Activated CD8-positive, alpha-beta memory T cell treated with anti-CD3 and anti-CD28 coated beads, Interleukin-2, amount 50 U/mL, for 1 hour (primary cell): ENCODE results near the gene LRPAP1.

Experiments
- DNase-seq: peaks from one replicate; pipeline ENCODE4 v3.0.0-alpha.2; 2020; ENCODE audit errors: extremely low read depth

The LRPAP1 gene

DNA sequence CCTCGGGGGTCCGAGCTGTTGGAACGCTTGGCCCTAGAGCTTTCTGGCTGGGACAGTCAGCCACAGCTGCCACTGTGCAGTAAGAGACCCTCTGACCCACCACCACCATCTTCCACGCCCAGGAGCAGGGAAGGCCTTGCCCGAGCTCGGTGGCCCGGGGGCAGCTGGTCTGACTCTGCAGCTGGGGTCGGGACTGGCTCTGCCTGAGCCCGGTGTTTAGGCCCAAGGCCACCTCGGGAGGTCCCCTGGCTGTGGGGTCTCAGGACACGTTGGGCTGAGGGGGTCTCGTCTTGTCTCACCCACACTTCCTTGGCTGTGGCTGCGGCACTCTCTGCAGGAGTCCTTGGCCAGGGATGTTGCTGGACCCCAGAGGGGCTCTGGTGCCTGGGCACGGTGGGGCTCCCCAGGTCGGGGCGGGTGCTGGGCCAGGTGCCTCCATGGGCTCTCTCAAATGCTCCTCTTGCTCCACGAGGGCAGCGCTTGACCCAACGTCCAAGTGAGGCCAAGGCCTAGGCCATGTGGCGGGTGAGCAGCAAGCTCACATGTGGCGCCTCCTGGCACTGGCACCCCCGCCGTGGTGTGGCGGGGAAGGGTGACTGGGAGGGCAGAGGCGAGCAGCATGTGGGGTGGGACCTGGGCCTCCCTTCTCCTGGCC is 46.2 kb downstream of the LRPAP1 start:
- DNase-seq, result no peak

DNA sequence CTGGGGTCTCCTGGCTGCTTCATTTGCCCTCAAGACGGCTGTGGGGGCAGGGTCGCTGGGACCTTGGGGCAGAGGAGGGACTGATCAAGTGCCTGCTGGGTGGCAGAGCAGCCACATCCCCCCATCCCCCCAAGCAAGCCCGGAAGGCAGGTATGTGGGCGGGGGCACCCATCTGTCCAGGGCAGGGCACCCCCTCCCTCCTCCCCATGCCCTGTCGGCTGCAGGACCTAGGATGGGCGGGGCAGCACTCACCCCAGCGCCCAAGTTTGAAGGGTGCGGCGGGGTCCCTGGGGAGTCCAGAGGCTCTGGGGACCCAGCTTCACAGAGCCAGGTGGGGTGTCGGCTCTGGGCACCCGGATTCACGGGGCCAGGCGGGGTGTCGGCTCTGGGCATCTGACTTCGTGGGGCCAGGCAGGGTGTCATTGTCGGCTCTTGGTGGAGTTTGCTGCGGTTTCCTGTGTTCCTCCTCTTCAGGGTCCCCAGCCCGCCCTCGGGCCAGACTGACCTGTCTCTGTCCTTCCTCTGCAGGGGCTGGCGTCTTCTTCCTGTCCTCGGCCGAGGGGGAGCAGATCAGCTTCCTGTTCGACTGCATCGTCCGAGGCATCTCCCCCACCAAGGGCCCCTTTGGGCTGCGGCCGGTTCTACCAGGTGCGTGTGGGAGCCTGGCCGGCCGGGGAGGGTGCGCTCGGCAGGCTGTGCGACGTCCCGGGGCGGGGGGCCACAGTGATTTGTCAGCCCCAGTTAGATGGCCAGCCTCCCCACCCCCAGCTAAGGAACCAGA is 47.0 kb downstream of the LRPAP1 start:
- DNase-seq, result no peak

DNA sequence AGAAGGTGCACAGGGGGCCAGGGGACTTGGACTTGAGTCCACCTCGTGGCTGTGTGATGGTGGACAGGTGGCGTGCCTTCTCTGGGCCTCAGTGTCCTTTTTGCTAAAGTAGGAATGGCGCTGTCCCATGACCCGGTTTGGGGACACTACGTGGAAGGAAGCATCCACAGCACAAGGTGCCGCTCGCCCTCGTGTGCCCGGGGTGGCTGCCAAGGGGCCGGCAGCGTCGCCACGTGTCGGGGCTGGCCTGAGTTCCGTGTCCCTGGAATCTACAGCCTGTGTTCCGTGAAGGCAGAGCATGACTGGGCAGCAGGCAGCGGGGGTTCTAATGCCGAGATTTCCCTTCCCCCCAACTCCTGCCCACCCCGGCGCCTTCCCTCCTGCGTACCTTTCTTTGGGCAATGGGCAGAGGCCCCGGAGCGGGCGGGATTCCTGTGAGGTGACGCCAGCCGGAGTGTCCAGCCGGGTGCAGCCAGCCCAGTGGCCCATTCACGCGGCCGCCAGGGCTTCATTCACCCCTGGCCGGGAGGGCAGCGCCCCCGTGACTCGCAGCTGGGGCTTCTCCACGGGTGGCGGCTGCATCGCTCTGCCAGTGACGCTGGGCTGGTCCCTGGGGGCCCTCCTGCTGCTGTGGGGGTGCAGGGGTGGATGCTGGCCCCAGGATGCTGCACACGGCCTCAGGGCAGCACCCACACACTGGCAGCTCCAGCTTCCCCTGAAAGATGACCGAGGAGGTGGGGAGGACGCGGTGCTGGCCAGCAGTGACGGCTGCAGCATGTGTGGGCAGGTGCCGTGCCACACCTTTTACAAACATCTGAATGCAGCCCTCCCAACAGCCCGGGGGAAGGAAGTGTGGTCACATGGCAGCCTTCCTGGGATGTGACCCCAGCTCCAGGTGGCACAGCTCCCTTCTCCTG is 47.9 kb downstream of the LRPAP1 start:
- DNase-seq, result no peak

DNA sequence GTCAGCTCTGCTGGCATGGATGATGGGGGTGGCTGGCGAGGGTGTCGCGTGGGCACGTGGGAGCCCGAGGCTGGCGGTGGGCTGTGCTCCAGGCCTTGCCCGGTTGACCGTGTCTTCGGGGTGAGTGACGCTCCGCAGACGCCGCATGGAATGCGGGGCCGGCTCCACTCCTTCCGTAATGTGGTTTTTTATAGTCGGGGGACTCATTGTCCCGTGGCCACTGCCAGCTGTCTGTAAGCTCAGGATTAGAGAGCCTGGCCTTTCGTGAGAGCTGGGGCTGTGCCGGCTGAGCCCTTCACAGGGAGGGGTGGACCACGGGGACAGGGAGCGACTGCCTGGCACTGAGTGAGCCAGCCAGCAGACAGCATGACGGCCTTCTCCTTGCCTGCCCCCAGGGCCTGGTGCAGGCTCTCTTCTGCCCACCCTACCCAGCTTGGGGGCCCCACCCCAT is 48.7 kb downstream of the LRPAP1 start:
- no peak for DNase-seq

DNA sequence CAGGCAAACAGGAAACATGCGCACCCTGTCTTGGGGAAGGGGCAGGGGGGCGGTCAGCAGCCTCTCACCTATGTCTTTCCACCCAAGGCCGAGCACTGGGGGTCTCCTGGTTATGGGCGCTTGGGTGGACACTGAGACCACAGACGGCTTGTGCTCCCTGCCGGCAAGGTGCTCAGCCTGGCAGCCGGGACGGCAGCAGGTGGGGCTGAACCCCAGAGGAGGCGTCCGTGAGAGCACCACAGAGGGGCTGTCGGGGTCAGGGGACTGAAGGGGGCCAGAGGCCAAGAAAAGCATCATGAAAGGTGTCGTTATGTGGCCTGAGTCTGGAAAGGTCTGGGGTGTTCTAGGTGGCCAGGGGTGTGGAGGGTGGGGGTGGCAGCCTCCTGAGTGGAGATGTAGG is 49.5 kb downstream of the LRPAP1 start:
- DNase-seq, result no peak

DNA sequence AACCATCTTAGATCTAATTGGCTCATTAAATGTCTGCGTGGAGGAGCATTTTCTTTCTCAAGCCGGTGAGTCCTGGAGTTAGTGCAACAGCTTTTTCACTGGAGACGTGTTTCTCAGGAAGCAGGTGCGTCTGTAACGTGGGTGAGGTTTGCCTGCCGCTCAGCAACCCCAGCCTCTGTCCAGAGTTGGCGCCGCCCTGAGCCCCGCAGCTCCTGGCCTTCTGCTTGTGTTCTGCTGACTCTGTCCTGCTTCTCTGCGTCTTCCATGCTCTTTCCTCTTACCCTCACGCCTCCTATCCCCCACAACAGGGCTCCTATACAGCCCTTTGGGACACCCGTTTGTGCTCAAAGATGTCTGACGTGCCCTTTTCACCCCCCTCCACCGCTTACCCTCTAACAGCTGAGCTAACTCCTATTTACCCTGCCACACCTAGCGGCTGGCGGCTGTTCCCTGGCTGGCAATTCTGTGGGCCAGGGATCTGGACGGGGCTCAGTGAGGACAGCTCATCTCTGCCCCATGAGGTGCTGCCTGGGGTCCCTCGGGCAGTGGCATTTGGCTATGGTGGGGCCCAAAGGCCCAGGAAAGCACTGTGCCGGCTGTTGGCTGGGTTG is 50.3 kb downstream of the LRPAP1 start:
- DNase-seq, result no peak

DNA sequence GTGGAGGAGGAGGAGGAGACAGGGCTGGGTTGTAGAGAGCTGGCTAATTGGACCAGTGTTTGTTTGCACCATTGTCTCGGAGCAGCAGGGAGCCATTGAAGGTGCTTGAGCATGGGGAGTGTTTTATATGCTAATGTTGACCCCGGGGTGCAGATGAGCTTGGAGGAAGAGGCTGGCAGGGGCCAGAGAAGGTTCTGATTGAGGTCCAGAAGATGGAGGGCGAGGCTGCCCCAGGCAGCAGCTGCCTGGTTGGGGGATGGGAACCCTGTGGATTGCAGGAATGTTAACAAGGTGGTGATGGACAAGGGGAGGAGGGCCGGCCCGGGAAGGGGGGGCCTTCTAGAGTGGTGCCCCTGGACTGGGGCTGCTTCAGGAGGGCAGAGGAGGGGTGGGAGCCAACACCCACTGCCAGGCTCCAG is 51.1 kb downstream of the LRPAP1 start:
- no peak for DNase-seq

DNA sequence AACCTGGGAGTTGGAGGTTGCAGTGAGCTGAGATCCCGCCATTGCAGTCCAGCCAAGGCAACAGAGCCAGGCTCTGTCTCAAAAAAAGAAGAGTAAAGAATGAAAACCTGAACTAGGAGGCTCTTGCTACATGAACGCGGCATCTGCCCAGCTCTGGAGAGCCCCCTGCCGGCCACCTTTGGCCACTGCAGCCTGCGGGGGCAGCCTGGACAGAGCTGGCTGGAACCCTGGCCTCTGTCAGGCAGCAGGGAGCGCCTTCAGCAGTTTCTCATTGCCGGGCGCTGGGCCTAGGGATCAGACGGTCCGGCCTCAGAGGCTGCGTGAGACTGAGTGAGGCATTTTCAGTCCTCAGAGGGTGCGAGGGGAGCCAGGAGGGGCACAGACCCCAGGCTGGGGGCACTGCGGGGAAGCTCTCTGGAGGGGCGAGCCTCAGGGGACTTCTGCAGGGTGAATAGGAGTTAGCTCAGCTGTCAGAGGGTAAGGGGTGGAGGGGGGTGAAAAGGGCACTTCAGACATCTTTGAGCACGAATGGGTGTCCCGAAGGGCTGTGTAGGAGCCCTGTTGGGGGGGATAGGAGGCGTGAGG is 51.6 kb downstream of the LRPAP1 start:
- no peak for DNase-seq

DNA sequence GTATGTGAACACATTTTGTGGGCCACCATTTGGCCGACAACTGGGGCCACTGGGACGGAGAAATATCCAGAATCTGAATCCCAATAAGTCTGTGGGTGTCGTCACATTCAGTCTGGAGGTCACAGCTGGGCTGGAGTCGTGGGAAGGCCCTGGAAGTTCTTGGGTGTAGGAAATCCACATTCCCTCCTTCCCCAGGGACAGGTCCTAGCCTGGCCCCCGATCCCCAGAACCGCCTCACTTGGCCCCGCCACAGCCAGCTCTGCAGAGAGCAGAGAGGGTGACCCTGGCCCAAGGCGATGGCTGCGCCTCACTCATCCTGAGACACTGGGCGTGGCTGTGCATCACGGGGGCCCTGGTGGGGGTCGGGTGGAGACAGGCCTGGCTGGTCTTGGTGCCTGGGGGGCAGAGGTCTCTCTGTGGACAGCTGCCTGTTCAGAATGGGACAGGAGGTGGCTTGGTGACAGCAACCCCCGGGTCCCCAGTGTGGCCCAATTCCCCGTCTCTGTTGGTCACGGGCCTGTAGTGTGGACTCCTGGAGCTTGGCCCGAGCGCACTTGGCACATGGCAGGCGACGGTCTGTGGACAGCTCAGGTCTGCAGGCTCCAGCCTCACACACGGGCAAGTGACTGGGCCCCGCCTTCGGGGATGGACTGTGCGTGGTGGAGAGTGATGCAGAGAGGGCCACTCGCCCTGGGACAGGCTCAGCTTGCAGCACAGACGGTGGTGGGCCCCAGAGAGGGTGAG is 52.7 kb downstream of the LRPAP1 start:
- DNase-seq, result no peak

DNA sequence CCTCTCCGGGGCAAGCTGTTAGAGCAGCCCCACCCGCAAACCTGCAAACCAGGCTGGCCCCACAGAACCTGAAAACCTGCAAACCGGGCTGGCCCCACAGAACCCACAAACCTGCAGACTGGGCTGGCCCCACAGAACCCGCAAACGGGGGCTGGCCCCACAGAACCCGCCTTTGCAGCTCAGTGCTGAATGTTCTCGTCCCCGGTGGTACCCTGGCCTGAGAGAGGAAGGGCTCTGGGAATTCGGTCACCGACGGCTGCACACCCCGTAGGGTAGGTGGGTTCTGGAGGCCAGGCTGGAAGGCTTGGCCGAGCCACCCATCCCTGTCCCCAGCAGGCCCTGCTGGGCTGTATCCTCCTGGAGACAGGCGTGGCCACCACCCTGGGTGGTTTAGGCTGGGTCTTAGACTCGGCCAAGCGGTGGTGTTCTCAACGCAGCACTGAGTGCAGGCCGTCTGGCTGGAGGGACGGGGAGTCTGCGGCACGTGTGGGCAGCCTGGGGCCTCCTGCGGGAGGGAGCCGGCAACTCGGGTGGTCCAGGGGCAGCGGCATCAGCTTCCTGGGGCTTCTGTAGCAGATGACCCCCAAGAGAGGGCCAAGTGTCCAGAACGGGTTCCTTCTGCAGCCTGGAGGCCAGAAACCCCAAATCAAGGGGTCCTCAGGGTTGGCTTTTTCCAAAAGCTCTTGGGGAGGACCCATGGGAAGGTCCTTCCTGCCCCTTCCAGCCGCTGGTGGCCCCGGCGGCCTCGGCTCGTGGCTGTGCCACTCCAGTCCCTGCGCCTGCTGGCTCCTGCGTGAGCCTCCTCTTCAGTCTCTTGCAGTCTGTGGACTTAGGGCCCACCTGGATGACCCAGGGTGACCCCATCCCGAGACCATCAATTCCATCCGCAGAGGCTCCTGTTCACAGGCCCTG is 53.5 kb downstream of the LRPAP1 start:
- DNase-seq, result no peak

DNA sequence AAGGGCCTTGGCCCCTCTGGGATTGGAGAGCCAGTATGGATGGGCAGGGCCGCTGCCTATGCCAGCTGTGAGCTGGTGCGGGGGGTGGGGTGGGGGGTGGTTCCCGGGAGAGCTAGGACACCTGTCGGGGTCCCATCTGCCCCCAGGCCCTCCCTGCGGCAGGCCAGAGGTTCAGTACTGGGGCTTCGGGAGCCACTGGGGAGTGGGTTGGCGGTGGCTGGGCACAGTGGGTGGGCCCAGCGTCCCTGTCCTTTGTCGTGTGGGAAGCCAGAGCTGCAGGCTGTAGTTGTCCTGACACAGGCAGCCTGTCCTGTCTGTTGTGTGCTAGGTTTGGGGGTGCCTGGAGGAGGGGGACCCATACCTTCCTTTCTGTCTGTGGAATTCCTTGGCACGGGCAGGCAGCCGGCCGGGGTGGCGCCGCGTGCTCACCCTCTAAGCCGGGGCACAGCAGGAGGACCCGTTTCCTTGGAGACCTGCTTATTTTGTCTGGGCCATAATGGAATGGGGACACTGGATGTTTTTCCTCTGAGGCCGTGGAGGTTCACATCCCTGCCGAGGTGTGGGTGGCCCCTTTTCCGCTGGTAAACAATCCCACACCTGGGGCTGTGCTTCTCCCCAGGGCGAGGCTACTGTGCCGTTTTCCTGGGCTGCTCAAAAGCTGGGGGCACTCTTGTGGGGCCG is 54.3 kb downstream of the LRPAP1 start:
- DNase-seq, result no peak

DNA sequence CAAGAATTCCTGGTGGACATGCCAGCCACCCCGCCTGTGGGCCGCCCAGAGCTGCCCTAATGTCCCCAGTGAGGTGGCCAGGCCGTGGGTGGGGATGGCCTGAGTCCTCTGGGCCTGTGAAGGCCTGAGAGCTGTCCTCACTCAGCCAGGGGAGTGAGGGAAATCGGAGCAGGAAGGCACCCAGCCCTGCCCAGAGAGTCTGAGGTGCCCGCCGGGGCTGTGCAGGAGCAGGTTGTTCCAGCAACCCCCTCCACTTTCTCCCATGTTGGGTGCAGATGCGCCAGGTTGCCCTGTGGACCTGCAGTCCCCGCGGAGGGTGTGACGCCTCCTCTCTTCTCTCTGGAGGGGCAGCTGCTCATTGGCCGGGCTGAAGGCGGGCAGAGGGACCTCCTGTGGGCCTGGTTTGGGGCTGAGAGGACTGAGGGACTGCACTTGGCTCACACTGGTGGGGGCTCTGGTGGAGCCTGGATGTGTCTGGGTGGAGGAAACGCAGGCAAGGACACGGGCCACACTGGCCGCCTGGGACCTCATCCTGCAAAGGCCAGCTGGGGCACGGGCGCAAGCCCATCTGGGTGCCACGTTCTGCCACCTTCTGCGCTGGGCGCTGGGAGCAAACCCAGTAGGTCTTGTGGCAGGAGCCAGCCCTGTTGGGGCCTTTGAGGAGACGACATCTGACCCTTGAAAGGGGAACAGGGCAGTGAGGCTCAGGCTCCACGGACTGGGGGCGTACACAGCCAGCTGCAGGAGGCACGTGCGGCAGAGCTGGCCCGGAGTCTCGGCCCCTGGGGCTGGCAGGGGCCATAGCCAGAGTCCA is 55.1 kb downstream of the LRPAP1 start:
- DNase-seq, result no peak

DNA sequence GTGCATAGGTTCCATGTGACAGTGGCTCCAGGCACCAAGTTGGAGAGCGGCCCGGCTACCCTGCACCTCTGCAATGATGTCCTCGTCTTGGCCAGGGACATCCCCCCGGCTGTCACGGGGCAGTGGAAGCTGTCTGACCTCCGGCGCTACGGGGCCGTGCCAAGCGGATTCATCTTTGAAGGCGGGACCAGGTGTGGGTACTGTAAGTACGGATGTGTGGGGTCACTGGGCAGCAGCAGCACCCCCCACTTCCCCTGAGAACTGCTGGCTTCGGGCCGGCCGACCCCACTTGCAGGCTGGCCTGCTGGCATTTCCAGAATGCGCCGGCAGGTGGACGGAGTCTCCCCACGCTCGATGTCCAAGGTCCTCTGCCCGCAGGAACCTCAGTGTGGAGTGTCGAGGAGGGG is 55.9 kb downstream of the LRPAP1 start:
- no peak for DNase-seq

DNA sequence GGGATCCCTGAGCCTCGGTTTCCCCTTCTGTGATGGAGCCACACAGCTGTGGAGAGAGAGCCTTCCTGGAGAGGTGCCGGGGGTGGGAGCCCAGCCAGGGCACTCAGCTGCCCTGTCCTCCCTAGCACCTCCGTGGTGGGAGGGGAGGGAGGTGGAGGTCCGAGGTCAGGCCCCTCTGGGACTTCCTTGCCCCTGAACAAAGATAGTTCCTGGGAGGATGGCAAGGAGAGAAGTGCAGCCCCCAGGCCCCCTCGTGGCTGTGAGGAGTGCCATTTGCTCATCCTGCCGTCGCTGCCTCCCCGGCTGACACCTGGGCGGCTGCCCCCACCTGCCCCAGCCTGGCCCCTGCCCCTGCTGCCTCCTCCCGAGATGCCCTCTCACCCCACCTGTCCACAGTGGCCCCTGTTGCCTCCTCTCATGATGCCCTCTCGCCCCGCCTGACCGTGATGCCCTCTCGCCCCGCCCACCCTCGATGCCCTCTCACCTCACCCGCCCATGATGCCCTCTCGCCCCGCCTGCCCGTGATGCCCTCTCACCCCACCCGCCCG is 56.4 kb downstream of the LRPAP1 start:
- no peak for DNase-seq

DNA sequence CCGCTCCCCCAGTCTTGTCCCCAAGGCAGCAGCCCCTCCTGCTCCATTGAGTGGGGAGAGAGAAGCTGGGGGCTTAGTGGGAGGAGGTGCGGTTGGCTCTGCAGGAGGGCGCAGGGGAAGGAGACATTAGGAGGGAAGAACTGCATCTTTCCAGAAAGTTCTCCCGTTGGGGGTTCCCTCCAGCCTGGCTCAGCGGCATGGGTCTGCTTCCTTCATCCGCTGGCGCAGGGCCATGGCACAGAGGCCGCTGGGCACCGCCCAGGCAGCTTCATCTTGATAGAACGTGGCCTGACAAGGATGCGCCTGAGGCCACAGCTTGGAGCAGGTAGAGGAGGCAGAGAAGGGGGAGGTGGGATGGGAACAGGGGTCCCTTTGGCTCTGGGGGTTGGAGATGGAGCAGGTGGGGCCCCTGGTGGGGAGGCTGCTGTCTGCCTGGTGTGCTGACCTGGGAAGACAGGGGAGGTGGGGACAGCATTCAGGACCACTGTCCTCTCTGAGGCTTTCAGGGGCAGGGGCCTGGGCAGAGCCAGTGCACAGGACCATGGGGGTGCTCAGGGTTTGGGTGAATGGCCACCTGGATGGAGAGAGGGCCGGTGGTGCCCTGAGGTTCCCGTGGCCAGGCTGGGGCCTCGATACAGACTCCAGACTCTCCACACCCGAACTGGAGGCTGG is 57.0 kb downstream of the LRPAP1 start:
- no peak for DNase-seq

DNA sequence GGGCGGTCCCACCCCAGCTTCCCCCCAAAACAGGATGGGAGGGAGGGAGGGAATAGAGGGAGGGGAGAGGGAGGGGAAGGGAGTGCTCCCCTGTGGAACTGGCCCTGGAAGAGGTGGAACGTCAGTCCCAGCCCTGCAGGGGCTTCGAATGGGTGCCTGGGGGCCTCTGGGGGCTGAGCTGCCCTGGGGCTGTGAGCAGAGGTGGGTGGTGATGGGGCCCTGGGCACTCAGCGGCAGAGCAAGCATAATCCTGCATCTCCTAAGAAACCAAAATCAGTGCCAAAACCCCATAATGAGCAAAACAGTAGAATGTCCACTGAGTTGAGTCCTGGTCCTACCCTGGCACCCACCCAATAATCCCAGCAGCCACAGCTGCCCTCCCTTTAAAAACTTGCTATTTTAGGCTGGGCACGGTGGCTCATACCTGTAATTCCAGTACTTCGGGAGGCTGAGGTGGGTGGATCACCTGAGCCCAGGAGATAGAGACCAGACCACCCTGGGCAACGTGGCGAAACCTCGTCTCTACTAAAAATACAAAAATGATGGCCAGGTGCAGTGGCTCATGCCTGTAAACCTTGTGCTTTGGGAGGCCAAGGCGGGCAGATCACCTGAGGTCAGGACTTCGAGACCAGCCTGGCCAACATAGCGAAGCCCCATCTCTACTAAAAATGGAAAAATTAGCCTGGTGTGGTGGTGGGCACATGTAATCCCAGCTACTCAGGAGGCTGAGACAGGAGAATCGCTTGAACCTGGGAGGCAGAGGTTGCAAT is 58.0 kb downstream of the LRPAP1 start:
- no peak for DNase-seq
